IMR-90 (cell line): ENCODE measurements around the gene AOPEP. TPM values are rescaled to one million over a fixed set of nuclear protein-coding genes. Genes with fewer than 3 reads are reported as not detected.

ENCODE experiments used
- ATAC-seq: fragments of 200-7000 bp; cut with Tn5 transposase; 2 replicates; pipeline ENCODE4 v1.9.1; 2020; ENCODE audit warnings: low read depth, mild to moderate bottlenecking, moderate library complexity
- BruUV-seq: library from RNA; stranded (reverse); fragments of 400-500 nt; replicated peaks from 2 replicates; lab custom pipeline; 2021; lab: Mats Ljungman, UMichigan
- CTCF ChIA-PET: fragments of 300-600 bp; formaldehyde crosslinking; extraction: SDS; loops from one replicate; lab custom pipeline; 2021; ENCODE audit warnings: antibody characterized with exemption; lab: Yijun Ruan, JAX
- POLR2A ChIA-PET: fragments of 300-600 bp; sonication (Branson Sonifier 250); formaldehyde crosslinking; loops from one replicate; lab custom pipeline; 2022; ENCODE audit warnings: antibody characterized with exemption; ENCODE audit not compliant: unreplicated experiment; lab: Charles Lee
- DNase-seq: peaks from one replicate; pipeline ENCODE4 v3.0.0; 2013
- H2AFZ ChIP-seq: replicated peaks from 2 replicates; pipeline ENCODE3; 2013; ENCODE audit warnings: low read length, mild to moderate bottlenecking; ENCODE audit not compliant: poor library complexity
- H2AK5ac ChIP-seq: 2 replicates; pipeline ENCODE4 v1.6.1; 2013; ENCODE audit warnings: low read depth, low read length, inconsistent platforms
- H2AK9ac ChIP-seq: replicated peaks from 2 replicates; pipeline ENCODE3; 2013; ENCODE audit warnings: mild to moderate bottlenecking, low read depth, low read length, moderate library complexity; ENCODE audit not compliant: poor library complexity
- H2BK120ac ChIP-seq: 2 replicates; pipeline ENCODE4 v1.6.1; 2013; ENCODE audit warnings: low read depth, low read length, inconsistent platforms
- H2BK15ac ChIP-seq: 3 replicates; pipeline ENCODE4 v1.6.1; 2013; ENCODE audit warnings: low read depth, low read length, inconsistent platforms
- H2BK20ac ChIP-seq: 2 replicates; pipeline ENCODE4 v1.6.1; 2013; ENCODE audit warnings: low read depth, mild to moderate bottlenecking, inconsistent platforms, low read length, moderate library complexity
- H2BK5ac ChIP-seq: 2 replicates; pipeline ENCODE4 v1.6.1; 2013; ENCODE audit warnings: mild to moderate bottlenecking, low read depth, low read length, inconsistent platforms; ENCODE audit not compliant: poor library complexity, severe bottlenecking
- H3K14ac ChIP-seq: replicated peaks from 2 replicates; pipeline ENCODE4 v1.6.1; 2013; ENCODE audit warnings: low read depth, low read length, inconsistent platforms
- H3K18ac ChIP-seq: 2 replicates; pipeline ENCODE4 v1.6.1; 2013; ENCODE audit warnings: low read depth, low read length, control low read depth
- H3K23ac ChIP-seq: 2 replicates; pipeline ENCODE4 v1.6.1; 2013; ENCODE audit warnings: low read depth, low read length, inconsistent platforms
- H3K27ac ChIP-seq: 2 replicates; pipeline ENCODE4 v1.5.1; 2013; ENCODE audit warnings: mild to moderate bottlenecking, control low read depth, low read length; ENCODE audit not compliant: insufficient read depth
- H3K27me3 ChIP-seq: 2 replicates; pipeline ENCODE4 v1.6.1; 2013; ENCODE audit warnings: low read length; ENCODE audit not compliant: control insufficient read depth, insufficient read depth
- H3K36me3 ChIP-seq: 2 replicates; pipeline ENCODE4 v1.6.1; 2013; ENCODE audit warnings: low read length, mixed read lengths; ENCODE audit not compliant: control insufficient read depth, insufficient read depth
- H3K4ac ChIP-seq: 2 replicates; pipeline ENCODE4 v1.6.1; 2013; ENCODE audit warnings: low read depth, low read length, inconsistent platforms
- H3K4me1 ChIP-seq: 2 replicates; pipeline ENCODE4 v1.6.1; 2013; ENCODE audit warnings: low read length, mixed read lengths; ENCODE audit not compliant: control insufficient read depth, insufficient read depth
- H3K4me2 ChIP-seq: 2 replicates; pipeline ENCODE4 v1.6.1; 2013; ENCODE audit warnings: low read depth, mild to moderate bottlenecking, control low read depth, low read length, moderate library complexity
- H3K4me3 ChIP-seq: 2 replicates; pipeline ENCODE4 v1.5.1; 2013; ENCODE audit warnings: low read depth, mild to moderate bottlenecking, control low read depth, low read length, moderate library complexity; ENCODE audit not compliant: insufficient read depth
- H3K56ac ChIP-seq: 2 replicates; pipeline ENCODE4 v1.6.1; 2013; ENCODE audit warnings: low read length, inconsistent platforms; ENCODE audit not compliant: insufficient read depth; ENCODE audit errors: extremely low read depth
- H3K79me1 ChIP-seq, 2 experiments: 2 replicates each; pipeline ENCODE4 v1.6.1; 2013; ENCODE audit warnings: low read length in 2 of 2, inconsistent platforms in 1 of 2, low read depth in 1 of 2
- H3K9ac ChIP-seq: 2 replicates; pipeline ENCODE4 v1.6.1; 2013; ENCODE audit warnings: low read depth, low read length, control low read depth
- H3K9me1 ChIP-seq: 2 replicates; pipeline ENCODE4 v1.6.1; 2013; ENCODE audit warnings: low read length, inconsistent platforms; ENCODE audit not compliant: insufficient read depth
- H3K9me3 ChIP-seq: 2 replicates; pipeline ENCODE4 v1.6.1; 2013; ENCODE audit warnings: low read length; ENCODE audit not compliant: control insufficient read depth, insufficient read depth
- H4K20me1 ChIP-seq: 2 replicates; pipeline ENCODE4 v1.6.1; 2013; ENCODE audit warnings: low read length, inconsistent platforms; ENCODE audit not compliant: insufficient read depth
- H4K5ac ChIP-seq: 2 replicates; pipeline ENCODE4 v1.6.1; 2013; ENCODE audit warnings: mild to moderate bottlenecking, low read depth, low read length, control low read depth
- H4K8ac ChIP-seq, 2 experiments: 2 replicates each; pipeline ENCODE4 v1.6.1; 2013; ENCODE audit warnings: low read depth in 2 of 2, low read length in 2 of 2, control low read depth in 1 of 2, inconsistent platforms in 1 of 2
- H4K91ac ChIP-seq: 2 replicates; pipeline ENCODE4 v1.6.1; 2013; ENCODE audit warnings: low read depth, low read length, inconsistent platforms; ENCODE audit not compliant: insufficient read depth
- CHD1 ChIP-seq: IDR thresholded peaks from 2 replicates; pipeline ENCODE4 v1.6.1; 2012; ENCODE audit warnings: low read depth, low read length, improper control_type of control experiment
- NFE2L2 ChIP-seq: fragments of 150-350 bp; IDR thresholded peaks from 2 replicates; pipeline ENCODE4 v1.6.1; 2016; ENCODE audit warnings: low read depth, mild to moderate bottlenecking, low read length
- POLR2A ChIP-seq: IDR thresholded peaks from 2 replicates; pipeline ENCODE4 v1.6.1; 2012; ENCODE audit warnings: mild to moderate bottlenecking, low read depth, low read length
- RCOR1 ChIP-seq: IDR thresholded peaks from 2 replicates; pipeline ENCODE4 v1.6.1; 2012; ENCODE audit warnings: mild to moderate bottlenecking, low read length, improper control_type of control experiment; ENCODE audit not compliant: insufficient replicate concordance
- RFX5 ChIP-seq: IDR thresholded peaks from 2 replicates; pipeline ENCODE4 v1.8.0; 2012; ENCODE audit warnings: low read depth, mild to moderate bottlenecking, low read length, moderate library complexity
- WGBS, 2 experiments: methylation state at CpG; one replicate each; pipeline versions ENCODE4 v1.1.5 to v1.1.7; 2013; ENCODE audit warnings: missing lambda C conversion rate in 2 of 2; ENCODE audit not compliant: insufficient read length in 1 of 2; ENCODE audit errors: extremely low coverage in 2 of 2; 5-methylcytosine and 5-hydroxymethylcytosine counted together
- dilution Hi-C: fragments of 300-500 bp; cut with HindIII; formaldehyde crosslinking; loops from one replicate; pipeline ENCODE4 v1.14.3; 2018; ENCODE audit warnings: low sequenced_read_pairs; ENCODE audit not compliant: unreplicated experiment
- in situ Hi-C: fragments of 300-500 bp; cut with MboI; formaldehyde crosslinking; loops from 3 replicates; pipeline ENCODE4 v1.14.3; 2019; ENCODE audit warnings: low sequenced_read_pairs, inconsistent platforms, mixed read lengths
- intact Hi-C: fragments of 100-400 bp; cut with micrococcal nuclease; formaldehyde crosslinking; loops from 2 replicates; pipeline ENCODE4 v1.10.0; 2022
- polyA plus RNA-seq, 3 experiments: library from polyadenylated mRNA; depleted of rRNA; stranded (reverse); fragments of >200 nt; gene quantifications; 2 replicates each; pipeline ENCODE4 v1.2.3, GENCODE V29; 2012; ENCODE audit warnings: low replicate concordance in 1 of 3
- total RNA-seq: library from RNA; depleted of rRNA; stranded (reverse); fragments of >200 nt; gene quantifications from 2 replicates; pipeline ENCODE4 v1.2.3, GENCODE V29; 2012
- TF ChIP-seq, protein P1 (sequence below): conservative IDR thresholded peaks from 2 replicates; pipeline ENCODE4 v1.5.1; 2012; ENCODE audit warnings: mild to moderate bottlenecking, low read depth, low read length, improper control_type of control experiment

Gene AOPEP
- total and polyA plus RNA-seq, 2 of the 4 experiments (the other 2 are of a cell fraction), result 34.9 to 38.7 TPM

DNA sequence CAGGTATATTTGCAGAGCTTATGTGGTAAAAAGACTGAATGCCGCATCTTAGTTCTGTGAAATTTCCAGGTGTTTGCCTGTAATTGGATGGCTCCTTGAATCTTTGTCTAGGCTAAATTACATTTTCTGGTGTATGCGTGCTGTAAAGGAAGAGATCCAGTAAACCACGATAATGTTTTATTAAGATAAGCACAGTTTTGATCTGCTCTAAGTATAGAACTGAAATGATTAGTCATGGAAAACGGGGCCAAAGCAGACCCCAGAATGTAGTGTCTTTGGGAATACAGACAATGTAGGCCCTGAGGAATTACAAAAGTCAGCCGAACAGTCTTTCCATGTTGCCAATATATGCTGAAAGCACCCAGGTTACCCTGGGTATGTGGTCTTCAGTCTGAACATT is 333.7 kb downstream of the AOPEP start:
- Histone ChIP-seq H2BK5ac (no peak overlapping the region), H3K18ac (no peak overlapping the region), H4K8ac (no peak overlapping the region), H2AFZ (no peak overlapping the region), H4K91ac (no peak overlapping the region), H2BK20ac (no peak overlapping the region), H3K27ac (no peak overlapping the region), H3K79me1 (peaks cover 16 to 92% of the 10 kb centered on the region in 2 experiments; a peak in 3 of 4 replicates), H3K36me3 (peaks cover 33% of the 10 kb centered on the region), H2AK9ac (no peak overlapping the region), H2AK5ac (no peak overlapping the region), H3K4ac (no peak overlapping the region), H3K4me2 (no peak overlapping the region), H4K20me1 (peaks cover 75% of the 10 kb centered on the region), H2BK15ac (no peak overlapping the region), H3K4me3 (no peak overlapping the region), H3K4me1 (peaks cover 29% of the 10 kb centered on the region), H3K14ac (no peak overlapping the region), H3K9ac (no peak overlapping the region), H4K5ac (no peak overlapping the region), H3K56ac (no peak overlapping the region), H3K9me1 (peaks cover 15% of the 10 kb centered on the region), H3K9me3 (no peaks in the 10 kb centered on the region), H2BK120ac (no peak overlapping the region), H3K23ac (0 out of 2 replicates have a peak overlapping the region, but pooled peaks have one; percentile 32), H3K27me3 (no peaks in the 10 kb centered on the region)
- WGBS, 2 experiments, result 49% methylated on average over 2 of the region's 5 CpGs; no CpG with 5 or more reads in 1 of the 2 experiments
- BruUV-seq, result no TSS peak
- ChIA-PET CTCF (no interaction called here), POLR2A (no interaction called here)
- in situ Hi-C loops (no loop called here), intact Hi-C loops (no loop called here), dilution Hi-C loops (no loop called here)
- DNase-seq (no peak), ATAC-seq (no peak)
- TF ChIP-seq POLR2A, result no peak
- no peak for TF ChIP-seq RFX5
- TF ChIP-seq RCOR1, result no peak
- TF ChIP-seq, protein P1, sequence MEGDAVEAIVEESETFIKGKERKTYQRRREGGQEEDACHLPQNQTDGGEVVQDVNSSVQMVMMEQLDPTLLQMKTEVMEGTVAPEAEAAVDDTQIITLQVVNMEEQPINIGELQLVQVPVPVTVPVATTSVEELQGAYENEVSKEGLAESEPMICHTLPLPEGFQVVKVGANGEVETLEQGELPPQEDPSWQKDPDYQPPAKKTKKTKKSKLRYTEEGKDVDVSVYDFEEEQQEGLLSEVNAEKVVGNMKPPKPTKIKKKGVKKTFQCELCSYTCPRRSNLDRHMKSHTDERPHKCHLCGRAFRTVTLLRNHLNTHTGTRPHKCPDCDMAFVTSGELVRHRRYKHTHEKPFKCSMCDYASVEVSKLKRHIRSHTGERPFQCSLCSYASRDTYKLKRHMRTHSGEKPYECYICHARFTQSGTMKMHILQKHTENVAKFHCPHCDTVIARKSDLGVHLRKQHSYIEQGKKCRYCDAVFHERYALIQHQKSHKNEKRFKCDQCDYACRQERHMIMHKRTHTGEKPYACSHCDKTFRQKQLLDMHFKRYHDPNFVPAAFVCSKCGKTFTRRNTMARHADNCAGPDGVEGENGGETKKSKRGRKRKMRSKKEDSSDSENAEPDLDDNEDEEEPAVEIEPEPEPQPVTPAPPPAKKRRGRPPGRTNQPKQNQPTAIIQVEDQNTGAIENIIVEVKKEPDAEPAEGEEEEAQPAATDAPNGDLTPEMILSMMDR, result no peak
- no peak for TF ChIP-seq CHD1
- TF ChIP-seq NFE2L2, result no peak
